Hepatic stellate cell (primary cell): ENCODE data around the gene MTHFR.
"Not testable (repeated sequence)": the region's sequence is repeated elsewhere in the genome, so short reads cannot be mapped to it uniquely, and the experiment has no call there.

Experiments used
- DNase-seq: peaks from one replicate; pipeline ENCODE4 v3.0.0; 2011; ENCODE audit warnings: low spot score

The MTHFR gene

GRCh38 chr1:11833497-11833896 lies 27.7 kb upstream of the MTHFR start:
- DNase-seq: no peak

- DNase-seq: no peak
Observed at GRCh38 chr1:11831945-11832725, 26.4 kb upstream of the MTHFR start.

- no peak for DNase-seq
Observed at GRCh38 chr1:11828511-11828910, 22.7 kb upstream of the MTHFR start.

GRCh38 chr1:11826946-11827345 lies 21.2 kb upstream of the MTHFR start:
- DNase-seq: no peak

GRCh38 chr1:11825131-11825530 lies 19.4 kb upstream of the MTHFR start:
- no peak for DNase-seq

GRCh38 chr1:11823366-11824137 lies 17.8 kb upstream of the MTHFR start:
- no peak for DNase-seq

GRCh38 chr1:11822091-11822490 lies 16.3 kb upstream of the MTHFR start:
- no peak for DNase-seq

GRCh38 chr1:11817192-11817591 lies 11.4 kb upstream of the MTHFR start:
- DNase-seq: no peak

- DNase-seq: no peak
Observed at GRCh38 chr1:11813021-11813420, 7.3 kb upstream of the MTHFR start.

- no peak for DNase-seq
Observed at GRCh38 chr1:11807133-11807532, 1.4 kb upstream of the MTHFR start.

GRCh38 chr1:11806307-11806936 lies 658 bp upstream of the MTHFR start:
- peak; percentile 54 for DNase-seq

- no peak for DNase-seq
Observed at GRCh38 chr1:11804666-11805421, 920 bp downstream of the MTHFR start.

- not testable (repeated sequence) for DNase-seq
Observed at GRCh38 chr1:11803924-11804665, 1.7 kb downstream of the MTHFR start.

- DNase-seq: peak; percentile 92
Observed at GRCh38 chr1:11802973-11803885, 2.5 kb downstream of the MTHFR start.

- DNase-seq: no peak
Observed at GRCh38 chr1:11802616-11802972, 3.2 kb downstream of the MTHFR start.

- DNase-seq: no peak
Observed at GRCh38 chr1:11800756-11801433, 4.9 kb downstream of the MTHFR start.

GRCh38 chr1:11800391-11800755 lies 5.4 kb downstream of the MTHFR start:
- no peak for DNase-seq

GRCh38 chr1:11799896-11800295 lies 5.9 kb downstream of the MTHFR start:
- no peak for DNase-seq

- no peak for DNase-seq
Observed at GRCh38 chr1:11799099-11799498, 6.7 kb downstream of the MTHFR start.
